Measurements from ENCODE around the gene WWOX.
"Not testable (repeated sequence)": the region's sequence is repeated elsewhere in the genome, so short reads cannot be mapped to it uniquely, and the experiment has no call there.

Gene WWOX

GRCh38 chr16:78505544-78506366, 406.3 kb downstream of the WWOX start:
- no peak for DNase-seq (ENCODE audit: low read depth, low spot score)
- no peak overlapping the region for H3K27ac ChIP-seq
- no peak overlapping the region for H3K4me3 ChIP-seq
- no peak overlapping the region for H3K9ac ChIP-seq (ENCODE audit: insufficient read length)
- TF ChIP-seq EZH2 (IDR thresholded peaks at IDR 0.05) = no peak
- no peak for TF ChIP-seq FOXP2 (optimal IDR thresholded peaks at IDR 0.05; ENCODE audit: control extremely low read depth, extremely low read length, insufficient read depth)
- no peak for TF ChIP-seq POLR2AphosphoS5 (IDR thresholded peaks at IDR 0.05; ENCODE audit: borderline replicate concordance, low read depth, low read length)
- no peaks in the 10 kb centered on the region for H3K9me3 ChIP-seq (ENCODE audit: low read depth, low read length)
- no peaks in the 10 kb centered on the region for H3K36me3 ChIP-seq (ENCODE audit: insufficient read depth, low read length)

GRCh38 chr16:78506367-78507193, 407.1 kb downstream of the WWOX start:
- Histone ChIP-seq H3K9me3 (ENCODE audit: low read depth, low read length) (no peaks in the 10 kb centered on the region), H3K36me3 (ENCODE audit: insufficient read depth, low read length) (no peaks in the 10 kb centered on the region), H3K27ac (no peak overlapping the region), H3K9ac (ENCODE audit: insufficient read length) (no peak overlapping the region), H3K4me3 (no peak overlapping the region)
- DNase-seq (ENCODE audit: low read depth, low spot score) = no peak
- TF ChIP-seq POLR2AphosphoS5 (IDR thresholded peaks at IDR 0.05; ENCODE audit: borderline replicate concordance, low read depth, low read length) (no peak), EZH2 (IDR thresholded peaks at IDR 0.05) (no peak), FOXP2 (optimal IDR thresholded peaks at IDR 0.05; ENCODE audit: control extremely low read depth, extremely low read length, insufficient read depth) (no peak)

- DNase-seq (ENCODE audit: low read depth, low spot score) = no peak
- Histone ChIP-seq H3K9me3 (ENCODE audit: low read depth, low read length) (no peaks in the 10 kb centered on the region), H3K4me3 (no peak overlapping the region), H3K9ac (ENCODE audit: insufficient read length) (no peak overlapping the region), H3K27ac (no peak overlapping the region), H3K36me3 (ENCODE audit: insufficient read depth, low read length) (no peaks in the 10 kb centered on the region)
- TF ChIP-seq POLR2AphosphoS5 (IDR thresholded peaks at IDR 0.05; ENCODE audit: borderline replicate concordance, low read depth, low read length) = no peak
- TF ChIP-seq EZH2 (IDR thresholded peaks at IDR 0.05) = no peak
- TF ChIP-seq FOXP2 (optimal IDR thresholded peaks at IDR 0.05; ENCODE audit: control extremely low read depth, extremely low read length, insufficient read depth) = no peak
Observed at GRCh38 chr16:78507576-78507975, 408.1 kb downstream of the WWOX start.

GRCh38 chr16:78509965-78510364, 410.5 kb downstream of the WWOX start:
- Histone ChIP-seq H3K9me3 (ENCODE audit: low read depth, low read length) (no peaks in the 10 kb centered on the region), H3K9ac (ENCODE audit: insufficient read length) (no peak overlapping the region), H3K27ac (no peak overlapping the region), H3K36me3 (ENCODE audit: insufficient read depth, low read length) (no peaks in the 10 kb centered on the region), H3K4me3 (no peak overlapping the region)
- no peak for DNase-seq (ENCODE audit: low read depth, low spot score)
- no peak for TF ChIP-seq FOXP2 (optimal IDR thresholded peaks at IDR 0.05; ENCODE audit: control extremely low read depth, extremely low read length, insufficient read depth)
- no peak for TF ChIP-seq EZH2 (IDR thresholded peaks at IDR 0.05)
- no peak for TF ChIP-seq POLR2AphosphoS5 (IDR thresholded peaks at IDR 0.05; ENCODE audit: borderline replicate concordance, low read depth, low read length)

GRCh38 chr16:78510496-78510895, 411.0 kb downstream of the WWOX start:
- no peak overlapping the region for H3K9ac ChIP-seq (ENCODE audit: insufficient read length)
- no peak for TF ChIP-seq EZH2 (IDR thresholded peaks at IDR 0.05)
- no peak for TF ChIP-seq FOXP2 (optimal IDR thresholded peaks at IDR 0.05; ENCODE audit: control extremely low read depth, extremely low read length, insufficient read depth)
- no peak for TF ChIP-seq POLR2AphosphoS5 (IDR thresholded peaks at IDR 0.05; ENCODE audit: borderline replicate concordance, low read depth, low read length)
- H3K4me3 ChIP-seq = no peak overlapping the region
- DNase-seq (ENCODE audit: low read depth, low spot score) = no peak
- H3K36me3 ChIP-seq (ENCODE audit: insufficient read depth, low read length) = no peaks in the 10 kb centered on the region
- H3K27ac ChIP-seq = no peak overlapping the region
- H3K9me3 ChIP-seq (ENCODE audit: low read depth, low read length) = no peaks in the 10 kb centered on the region

- no peak for TF ChIP-seq FOXP2 (optimal IDR thresholded peaks at IDR 0.05; ENCODE audit: control extremely low read depth, extremely low read length, insufficient read depth)
- no peak for TF ChIP-seq POLR2AphosphoS5 (IDR thresholded peaks at IDR 0.05; ENCODE audit: borderline replicate concordance, low read depth, low read length)
- no peak for TF ChIP-seq EZH2 (IDR thresholded peaks at IDR 0.05)
- H3K36me3 ChIP-seq (ENCODE audit: insufficient read depth, low read length) = no peaks in the 10 kb centered on the region
- no peak overlapping the region for H3K9ac ChIP-seq (ENCODE audit: insufficient read length)
- no peak overlapping the region for H3K27ac ChIP-seq
- no peaks in the 10 kb centered on the region for H3K9me3 ChIP-seq (ENCODE audit: low read depth, low read length)
- no peak for DNase-seq (ENCODE audit: low read depth, low spot score)
- no peak overlapping the region for H3K4me3 ChIP-seq
Observed at GRCh38 chr16:78513838-78514237, 414.4 kb downstream of the WWOX start.

GRCh38 chr16:78514888-78515287, 415.4 kb downstream of the WWOX start:
- H3K9me3 ChIP-seq (ENCODE audit: low read depth, low read length); DNase-seq (ENCODE audit: low read depth, low spot score); H3K36me3 ChIP-seq (ENCODE audit: insufficient read depth, low read length); H3K9ac ChIP-seq (ENCODE audit: insufficient read length); H3K27ac ChIP-seq; H3K4me3 ChIP-seq: not testable (repeated sequence)

- Histone ChIP-seq H3K9me3 (ENCODE audit: low read depth, low read length) (no peaks in the 10 kb centered on the region), H3K27ac (no peak overlapping the region), H3K4me3 (no peak overlapping the region), H3K9ac (ENCODE audit: insufficient read length) (no peak overlapping the region), H3K36me3 (ENCODE audit: insufficient read depth, low read length) (no peaks in the 10 kb centered on the region)
- TF ChIP-seq FOXP2 (optimal IDR thresholded peaks at IDR 0.05; ENCODE audit: control extremely low read depth, extremely low read length, insufficient read depth) (no peak), POLR2AphosphoS5 (IDR thresholded peaks at IDR 0.05; ENCODE audit: borderline replicate concordance, low read depth, low read length) (no peak), EZH2 (IDR thresholded peaks at IDR 0.05) (no peak)
- DNase-seq (ENCODE audit: low read depth, low spot score) = no peak
Observed at GRCh38 chr16:78515421-78515820, 416.0 kb downstream of the WWOX start.

Measured in SK-N-MC (cell line).